Testis (tissue), 3 donors: Measurements from ENCODE around the gene CDH13. TPM values are rescaled to one million over a fixed set of nuclear protein-coding genes. Genes with fewer than 3 reads are reported as not detected.

Experiments used
- DNase-seq: peaks from one replicate; pipeline ENCODE4 v3.0.0-alpha.2; 2019
- H3K27ac ChIP-seq, 2 donors: fragments of 200-600 bp; sonication (generic); one replicate each; pipeline ENCODE4 v1.5.1; 2019
- H3K27me3 ChIP-seq: fragments of 200-600 bp; sonication (generic); one replicate; pipeline ENCODE4 v1.5.1; 2019
- H3K36me3 ChIP-seq: fragments of 200-600 bp; sonication (generic); one replicate; pipeline ENCODE4 v1.5.1; 2017; ENCODE audit warnings: low read depth; ENCODE audit errors: missing control alignments
- H3K4me1 ChIP-seq: fragments of 200-600 bp; sonication (generic); one replicate; pipeline ENCODE4 v1.5.1; 2019
- H3K4me3 ChIP-seq, 2 donors: fragments of 200-600 bp; sonication (generic); one replicate each; pipeline ENCODE4 v1.5.1; 2017 to 2019
- H3K9me3 ChIP-seq: fragments of 200-600 bp; sonication (generic); one replicate; pipeline ENCODE4 v1.5.1; 2017
- POLR2A ChIP-seq: fragments of 450-650 bp; IDR thresholded peaks from one replicate; pipeline ENCODE4 v1.6.1; 2017; ENCODE audit warnings: antibody characterized with exemption, mild to moderate bottlenecking, moderate library complexity
- WGBS, 2 donors: methylation state at CpG; one replicate each; pipeline ENCODE4 v1.1.5; 2018; 5-methylcytosine and 5-hydroxymethylcytosine counted together
- intact Hi-C: fragments of 100-400 bp; cut with DNase I; formaldehyde crosslinking; loops from one replicate; pipeline ENCODE4 v1.15.1; 2023; ENCODE audit warnings: low total_unique reads
- polyA plus RNA-seq: library from polyadenylated mRNA; stranded (reverse); fragments of 350-450 nt; fragmentation: Illumina TruSeq; extraction: RNeasy Lipid Tissue Mini Kit (QIAGEN cat#74804); gene quantifications from one replicate; pipeline ENCODE4 v1.2.3, GENCODE V29; 2014; ENCODE audit warnings: low read depth, low replicate concordance; ENCODE audit not compliant: insufficient read depth
- total RNA-seq, 2 donors: library from RNA; depleted of rRNA; stranded (reverse); fragments of >200 nt; gene quantifications; one replicate each; pipeline ENCODE4 v1.2.3, GENCODE V29; 2016
- TF ChIP-seq, protein P1 (sequence below), 3 experiments: fragments of 450-650 bp in 2 of 3; fragments of 200-600 bp in 1 of 3; sonication (generic) in 1 of 3; IDR thresholded peaks; one replicate each; pipeline ENCODE4 v1.5.1; 2016 to 2019; ENCODE audit warnings: antibody characterized with exemption in 3 of 3, mild to moderate bottlenecking in 2 of 3, moderate library complexity in 1 of 3

The CDH13 gene
- total and polyA plus RNA-seq, 3 donors from 2014 or later = 1.2 to 11.1 (median 2.0) TPM

DNA sequence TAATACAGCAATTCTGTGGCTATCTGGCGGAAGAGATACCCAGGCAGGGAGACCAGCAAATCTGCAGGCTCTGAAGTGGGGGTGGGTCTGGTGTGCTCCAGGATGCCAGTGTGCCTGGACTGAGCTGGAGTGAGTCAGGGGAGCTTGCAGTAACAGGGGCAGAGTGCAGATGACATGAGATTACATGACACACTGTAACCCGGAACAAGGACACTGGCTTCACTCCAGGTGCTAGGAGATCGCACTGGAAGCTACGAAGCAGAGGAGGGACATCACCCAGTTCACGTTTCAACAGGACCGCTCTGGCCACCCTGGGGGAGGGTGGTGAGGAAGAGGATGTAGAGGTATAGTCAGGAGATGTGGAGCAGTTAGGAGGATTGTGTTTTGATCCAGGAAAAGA lies 475.6 kb downstream of the CDH13 start:
- Histone ChIP-seq H3K27ac (no peak overlapping the region), H3K9me3 (no peaks in the 10 kb centered on the region), H3K36me3 (no peaks in the 10 kb centered on the region), H3K27me3 (no peaks in the 10 kb centered on the region), H3K4me3 (no peak overlapping the region), H3K4me1 (no peaks in the 10 kb centered on the region)
- 73 to 77% methylated on average over 6 of the region's 6 CpGs for WGBS, 2 donors
- DNase-seq = no peak
- TF ChIP-seq, protein P1, sequence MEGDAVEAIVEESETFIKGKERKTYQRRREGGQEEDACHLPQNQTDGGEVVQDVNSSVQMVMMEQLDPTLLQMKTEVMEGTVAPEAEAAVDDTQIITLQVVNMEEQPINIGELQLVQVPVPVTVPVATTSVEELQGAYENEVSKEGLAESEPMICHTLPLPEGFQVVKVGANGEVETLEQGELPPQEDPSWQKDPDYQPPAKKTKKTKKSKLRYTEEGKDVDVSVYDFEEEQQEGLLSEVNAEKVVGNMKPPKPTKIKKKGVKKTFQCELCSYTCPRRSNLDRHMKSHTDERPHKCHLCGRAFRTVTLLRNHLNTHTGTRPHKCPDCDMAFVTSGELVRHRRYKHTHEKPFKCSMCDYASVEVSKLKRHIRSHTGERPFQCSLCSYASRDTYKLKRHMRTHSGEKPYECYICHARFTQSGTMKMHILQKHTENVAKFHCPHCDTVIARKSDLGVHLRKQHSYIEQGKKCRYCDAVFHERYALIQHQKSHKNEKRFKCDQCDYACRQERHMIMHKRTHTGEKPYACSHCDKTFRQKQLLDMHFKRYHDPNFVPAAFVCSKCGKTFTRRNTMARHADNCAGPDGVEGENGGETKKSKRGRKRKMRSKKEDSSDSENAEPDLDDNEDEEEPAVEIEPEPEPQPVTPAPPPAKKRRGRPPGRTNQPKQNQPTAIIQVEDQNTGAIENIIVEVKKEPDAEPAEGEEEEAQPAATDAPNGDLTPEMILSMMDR (IDR thresholded peaks at IDR 0.05) = no peak
- no peak for TF ChIP-seq POLR2A
- intact Hi-C loops = no loop called here

DNA sequence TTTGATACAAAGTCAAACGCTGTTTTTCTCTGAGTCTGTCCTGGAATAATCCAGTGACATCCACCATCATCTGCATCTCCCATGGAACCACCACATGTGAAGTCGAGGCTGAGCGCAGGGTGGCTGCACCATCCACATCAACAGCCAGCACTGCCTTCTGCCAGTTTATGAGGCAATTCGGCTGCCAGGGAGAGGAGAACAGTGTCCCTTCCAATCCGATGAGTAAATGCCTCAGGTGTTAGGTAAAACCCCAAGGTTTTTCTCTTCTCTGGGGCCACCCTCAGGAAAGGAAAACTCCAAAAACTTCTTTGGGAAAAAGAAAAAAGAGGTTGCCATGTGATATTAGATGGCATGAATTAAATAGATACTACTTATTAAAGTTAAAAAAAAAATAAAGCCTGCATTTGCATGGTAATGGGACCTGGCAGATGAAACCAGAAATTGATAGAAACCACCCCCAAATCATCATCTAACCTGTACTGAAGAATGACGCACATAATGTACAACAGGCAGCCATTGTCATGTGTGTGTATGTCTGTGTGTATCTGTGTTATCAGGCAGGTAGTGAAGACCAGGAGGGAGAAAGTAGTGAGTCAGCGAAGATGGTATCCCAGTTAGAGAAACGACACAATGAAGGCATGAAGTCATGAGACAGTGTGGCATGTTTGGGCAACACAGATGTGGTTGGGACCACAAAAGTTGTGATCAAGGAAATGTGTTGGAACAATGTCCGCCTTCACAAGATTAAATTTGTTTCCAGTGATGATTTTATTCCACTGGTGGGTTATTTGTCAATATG lies 478.7 kb downstream of the CDH13 start:
- intact Hi-C loops = no loop called here
- Histone ChIP-seq H3K4me1 (no peaks in the 10 kb centered on the region), H3K27me3 (no peaks in the 10 kb centered on the region), H3K36me3 (no peaks in the 10 kb centered on the region), H3K4me3 (no peak overlapping the region), H3K27ac (no peak overlapping the region), H3K9me3 (no peaks in the 10 kb centered on the region)
- 78 to 88% methylated on average over 9 of the region's 9 CpGs for WGBS, 2 donors
- DNase-seq = no peak
- TF ChIP-seq, protein P1 (IDR thresholded peaks at IDR 0.05) = no peak
- TF ChIP-seq POLR2A = no peak

DNA sequence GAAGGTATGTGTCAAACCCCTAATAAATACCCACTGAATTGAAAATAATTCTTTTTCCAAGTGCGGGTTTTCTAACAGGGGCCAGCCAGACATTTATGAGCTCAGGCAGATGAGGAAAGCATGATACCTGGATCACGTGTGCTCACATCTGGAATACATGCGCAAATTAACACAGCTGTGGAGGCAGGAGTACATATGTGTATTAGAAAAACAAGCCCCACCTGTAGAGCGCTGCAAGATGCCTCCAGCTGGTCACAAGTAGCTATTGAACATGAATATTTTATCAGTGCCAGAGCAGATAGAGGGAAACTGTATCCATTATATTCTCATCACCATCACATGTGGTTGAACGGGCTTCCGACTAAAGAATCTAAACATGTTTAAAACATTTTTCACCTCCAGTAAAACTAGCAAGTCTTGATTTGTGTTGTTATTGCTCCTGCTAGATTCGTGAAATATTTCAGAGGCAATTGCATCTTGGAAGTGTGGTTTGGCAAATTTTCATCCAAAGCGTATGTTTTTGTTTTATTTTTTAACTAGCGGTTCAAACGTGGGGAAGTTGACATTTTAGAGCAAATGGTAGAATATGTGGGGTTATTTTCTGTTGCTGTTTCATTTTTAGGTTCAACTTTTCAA lies 482.8 kb downstream of the CDH13 start:
- Histone ChIP-seq H3K9me3 (no peaks in the 10 kb centered on the region), H3K27ac (no peak overlapping the region), H3K4me1 (peaks cover 4% of the 10 kb centered on the region), H3K36me3 (no peaks in the 10 kb centered on the region), H3K4me3 (no peak overlapping the region), H3K27me3 (no peaks in the 10 kb centered on the region)
- no peak for DNase-seq
- TF ChIP-seq, protein P1 (IDR thresholded peaks at IDR 0.05) = no peak
- TF ChIP-seq POLR2A = no peak
- intact Hi-C loops = no loop called here
- WGBS, 2 donors = 65 to 68% methylated on average over 10 of the region's 10 CpGs

DNA sequence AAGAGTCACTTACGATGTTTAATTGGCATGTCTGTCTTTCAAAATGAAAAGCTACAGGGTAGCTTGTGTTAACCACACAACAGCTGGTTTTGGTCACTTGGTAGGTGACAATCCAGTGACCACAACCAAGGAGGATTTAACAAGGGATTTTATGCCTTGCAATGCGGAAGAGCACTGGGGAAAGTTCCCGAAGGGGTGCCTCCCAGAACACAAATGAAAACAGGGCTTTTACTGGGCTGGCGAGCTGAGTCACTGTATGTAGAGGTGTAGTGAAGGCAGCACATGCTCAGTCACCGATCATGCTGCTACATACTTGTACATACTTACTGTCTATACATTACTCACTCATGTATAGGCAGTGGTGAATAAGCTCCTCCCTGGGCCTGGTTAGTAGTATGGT lies 483.5 kb downstream of the CDH13 start:
- H3K9me3 ChIP-seq = no peaks in the 10 kb centered on the region
- H3K27me3 ChIP-seq = no peaks in the 10 kb centered on the region
- peaks cover 4% of the 10 kb centered on the region for H3K4me1 ChIP-seq
- H3K36me3 ChIP-seq = no peaks in the 10 kb centered on the region
- H3K4me3 ChIP-seq = no peak overlapping the region
- 62 to 66% methylated on average over 5 of the region's 5 CpGs for WGBS, 2 donors
- no peak for TF ChIP-seq POLR2A
- TF ChIP-seq, protein P1 (IDR thresholded peaks at IDR 0.05) = no peak
- DNase-seq = no peak
- intact Hi-C loops = no loop called here
- H3K27ac ChIP-seq = no peak overlapping the region
